ENCODE data around the gene CDH5. TPM values are rescaled to one million over a fixed set of nuclear protein-coding genes. Genes with fewer than 3 reads are reported as not detected.

CDH5 gene, protein sequence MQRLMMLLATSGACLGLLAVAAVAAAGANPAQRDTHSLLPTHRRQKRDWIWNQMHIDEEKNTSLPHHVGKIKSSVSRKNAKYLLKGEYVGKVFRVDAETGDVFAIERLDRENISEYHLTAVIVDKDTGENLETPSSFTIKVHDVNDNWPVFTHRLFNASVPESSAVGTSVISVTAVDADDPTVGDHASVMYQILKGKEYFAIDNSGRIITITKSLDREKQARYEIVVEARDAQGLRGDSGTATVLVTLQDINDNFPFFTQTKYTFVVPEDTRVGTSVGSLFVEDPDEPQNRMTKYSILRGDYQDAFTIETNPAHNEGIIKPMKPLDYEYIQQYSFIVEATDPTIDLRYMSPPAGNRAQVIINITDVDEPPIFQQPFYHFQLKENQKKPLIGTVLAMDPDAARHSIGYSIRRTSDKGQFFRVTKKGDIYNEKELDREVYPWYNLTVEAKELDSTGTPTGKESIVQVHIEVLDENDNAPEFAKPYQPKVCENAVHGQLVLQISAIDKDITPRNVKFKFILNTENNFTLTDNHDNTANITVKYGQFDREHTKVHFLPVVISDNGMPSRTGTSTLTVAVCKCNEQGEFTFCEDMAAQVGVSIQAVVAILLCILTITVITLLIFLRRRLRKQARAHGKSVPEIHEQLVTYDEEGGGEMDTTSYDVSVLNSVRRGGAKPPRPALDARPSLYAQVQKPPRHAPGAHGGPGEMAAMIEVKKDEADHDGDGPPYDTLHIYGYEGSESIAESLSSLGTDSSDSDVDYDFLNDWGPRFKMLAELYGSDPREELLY
- total RNA-seq (2021) (0.09 and 0.26 TPM in 2 replicates), Bru-seq, nascent RNA (percentile 5 among the genes with signal in this experiment), BruChase-seq, experiment 1, labeled RNA remaining after a 2-hour chase (percentile 11 among the genes with signal in this experiment), BruChase-seq, experiment 2, labeled RNA remaining after a 6-hour chase (not detected)
- long read RNA-seq, partial matches to known transcripts = 2 of 2 reads
- long read RNA-seq, other reads (novel, unspliced or antisense) = 0 of 2 reads

DNA sequence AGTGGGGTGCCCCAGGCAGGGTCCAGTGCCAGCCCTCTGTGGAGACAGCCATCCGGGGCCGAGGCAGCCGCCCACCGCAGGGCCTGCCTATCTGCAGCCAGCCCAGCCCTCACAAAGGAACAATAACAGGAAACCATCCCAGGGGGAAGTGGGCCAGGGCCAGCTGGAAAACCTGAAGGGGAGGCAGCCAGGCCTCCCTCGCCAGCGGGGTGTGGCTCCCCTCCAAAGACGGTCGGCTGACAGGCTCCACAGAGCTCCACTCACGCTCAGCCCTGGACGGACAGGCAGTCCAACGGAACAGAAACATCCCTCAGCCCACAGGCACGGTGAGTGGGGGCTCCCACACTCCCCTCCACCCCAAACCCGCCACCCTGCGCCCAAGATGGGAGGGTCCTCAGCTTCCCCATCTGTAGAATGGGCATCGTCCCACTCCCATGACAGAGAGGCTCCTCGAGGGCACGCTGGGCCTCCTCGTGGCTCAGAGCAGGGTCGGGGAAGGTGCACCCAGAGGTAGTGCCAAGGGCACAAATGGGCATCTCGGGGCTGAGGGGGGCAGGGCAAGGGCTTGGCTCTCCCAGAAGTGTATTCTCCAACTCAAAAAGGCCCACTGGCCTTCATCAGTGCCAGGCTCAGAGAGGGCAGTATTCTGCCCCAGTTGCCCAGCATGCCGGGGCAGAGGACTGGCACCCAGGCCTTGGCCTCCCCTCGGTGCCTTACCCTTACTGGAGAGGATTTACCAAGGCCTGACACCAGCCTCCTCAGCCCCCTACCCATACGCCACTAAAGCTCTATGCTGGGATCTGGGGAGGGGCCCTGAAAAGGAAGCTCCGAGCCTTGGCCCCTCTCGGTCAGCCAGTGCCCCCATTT lies at the start of gene CDH5:
CDH5 (plus strand) TSS at position 259 of the 867 bp plus-strand sequence. CDS start 12,647 bp downstream, outside the sequence.
- Histone ChIP-seq H3K27me3 (replicated peaks; ENCODE audit: insufficient read depth, low read depth, low read length, poor library complexity) (no peaks in the 10 kb centered on the region), H3K9me3 (ENCODE audit: low read depth, low read length, poor library complexity, severe bottlenecking) (no peaks in the 10 kb centered on the region), H3K4me3 (ENCODE audit: low read depth, low read length, poor library complexity, severe bottlenecking) (no peak within 1 kb of the TSS), H3K4me1 (ENCODE audit: insufficient read depth, low read length, poor library complexity, severe bottlenecking) (peaks cover 10% of the 10 kb centered on the region), H3K36me3 (ENCODE audit: insufficient read depth, low read length, poor library complexity, severe bottlenecking) (no peaks in the 10 kb centered on the region), H3K27ac (ENCODE audit: low read depth, low read length, poor library complexity, severe bottlenecking) (no peak within 1 kb of the TSS)
- ChIA-PET POLR2A (ENCODE audit: low non-redundant PET) (no interaction called here), CTCF (interaction anchor here (0.5 kb wide), 1 partner anchor 212 kb away, joined by 10 read pairs; no protein-coding TSS in a partner anchor)
- DNase-seq (ENCODE audit: low spot score) = no peak
- TF ChIP-seq EZH2 (IDR thresholded peaks at IDR 0.05; ENCODE audit: borderline replicate concordance, low read depth, low read length, poor library complexity, severe bottlenecking) = no peak
- TF ChIP-seq, protein P1, sequence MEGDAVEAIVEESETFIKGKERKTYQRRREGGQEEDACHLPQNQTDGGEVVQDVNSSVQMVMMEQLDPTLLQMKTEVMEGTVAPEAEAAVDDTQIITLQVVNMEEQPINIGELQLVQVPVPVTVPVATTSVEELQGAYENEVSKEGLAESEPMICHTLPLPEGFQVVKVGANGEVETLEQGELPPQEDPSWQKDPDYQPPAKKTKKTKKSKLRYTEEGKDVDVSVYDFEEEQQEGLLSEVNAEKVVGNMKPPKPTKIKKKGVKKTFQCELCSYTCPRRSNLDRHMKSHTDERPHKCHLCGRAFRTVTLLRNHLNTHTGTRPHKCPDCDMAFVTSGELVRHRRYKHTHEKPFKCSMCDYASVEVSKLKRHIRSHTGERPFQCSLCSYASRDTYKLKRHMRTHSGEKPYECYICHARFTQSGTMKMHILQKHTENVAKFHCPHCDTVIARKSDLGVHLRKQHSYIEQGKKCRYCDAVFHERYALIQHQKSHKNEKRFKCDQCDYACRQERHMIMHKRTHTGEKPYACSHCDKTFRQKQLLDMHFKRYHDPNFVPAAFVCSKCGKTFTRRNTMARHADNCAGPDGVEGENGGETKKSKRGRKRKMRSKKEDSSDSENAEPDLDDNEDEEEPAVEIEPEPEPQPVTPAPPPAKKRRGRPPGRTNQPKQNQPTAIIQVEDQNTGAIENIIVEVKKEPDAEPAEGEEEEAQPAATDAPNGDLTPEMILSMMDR (conservative IDR thresholded peaks at IDR 0.05; ENCODE audit: low read depth, low read length) = no peak
- BruUV-seq (replicated peaks) = no TSS peak
- intact Hi-C loops (cut with micrococcal nuclease; ENCODE audit: unreplicated experiment) = no loop called here

DNA sequence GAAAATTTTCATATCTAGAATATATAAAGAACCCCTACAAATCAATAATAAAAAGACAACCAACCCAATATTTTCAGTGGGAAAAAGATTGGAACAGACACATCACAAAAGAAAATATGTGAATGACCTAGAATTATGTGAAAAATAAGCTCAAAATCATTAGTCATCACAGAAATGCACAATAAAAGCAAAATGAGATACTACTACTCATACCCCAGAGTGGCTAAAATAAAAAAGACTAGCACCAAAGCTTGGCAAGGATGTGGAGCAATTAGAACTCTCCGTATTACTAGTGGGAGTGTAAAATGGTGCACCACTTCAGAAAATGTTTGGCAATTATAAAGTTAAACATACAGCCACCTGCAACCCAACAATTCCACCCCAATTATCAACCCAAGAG lies 48.0 kb upstream of the CDH5 start:
- Histone ChIP-seq H3K27me3 (replicated peaks; ENCODE audit: insufficient read depth, low read depth, low read length, poor library complexity) (no peaks in the 10 kb centered on the region), H3K9me3 (ENCODE audit: low read depth, low read length, poor library complexity, severe bottlenecking) (no peaks in the 10 kb centered on the region), H3K4me1 (ENCODE audit: insufficient read depth, low read length, poor library complexity, severe bottlenecking) (peaks cover 6% of the 10 kb centered on the region), H3K27ac (ENCODE audit: low read depth, low read length, poor library complexity, severe bottlenecking) (no peak overlapping the region), H3K36me3 (ENCODE audit: insufficient read depth, low read length, poor library complexity, severe bottlenecking) (no peaks in the 10 kb centered on the region), H3K4me3 (ENCODE audit: low read depth, low read length, poor library complexity, severe bottlenecking) (no peak overlapping the region)
- POLR2A ChIA-PET (ENCODE audit: low non-redundant PET) = no interaction called here
- TF ChIP-seq, protein P1 (conservative IDR thresholded peaks at IDR 0.05; ENCODE audit: low read depth, low read length) = no peak
- no peak for TF ChIP-seq EZH2 (IDR thresholded peaks at IDR 0.05; ENCODE audit: borderline replicate concordance, low read depth, low read length, poor library complexity, severe bottlenecking)
- DNase-seq (ENCODE audit: low spot score) = no peak
- intact Hi-C loops (cut with micrococcal nuclease; ENCODE audit: unreplicated experiment) = no loop called here
- no TSS peak for BruUV-seq (replicated peaks)
- CTCF ChIA-PET = no interaction called here

DNA sequence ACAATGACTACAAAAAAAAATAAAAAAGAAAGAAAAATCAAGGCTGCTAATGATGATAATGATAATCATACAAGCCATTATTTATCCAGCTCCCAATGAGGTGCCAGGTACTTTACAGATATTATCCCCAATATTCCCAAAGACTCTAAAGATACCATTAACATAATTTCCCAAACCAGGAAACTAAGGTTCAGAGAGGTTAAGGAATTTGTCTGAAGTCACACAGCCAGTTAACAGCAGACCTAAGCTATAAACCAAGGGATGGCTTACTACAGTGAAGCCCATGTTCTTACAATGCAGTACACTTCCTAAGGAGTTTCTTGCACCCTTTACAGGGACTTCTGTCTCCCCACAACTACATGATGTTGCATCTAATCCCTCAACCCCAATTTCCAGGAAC lies 45.7 kb upstream of the CDH5 start:
- ChIA-PET CTCF (interaction anchor here (0.8 kb wide), 1 partner anchor 22 kb away, joined by 3 read pairs; no protein-coding TSS in a partner anchor), POLR2A (ENCODE audit: low non-redundant PET) (no interaction called here)
- Histone ChIP-seq H3K27ac (ENCODE audit: low read depth, low read length, poor library complexity, severe bottlenecking) (no peak overlapping the region), H3K9me3 (ENCODE audit: low read depth, low read length, poor library complexity, severe bottlenecking) (no peaks in the 10 kb centered on the region), H3K4me1 (ENCODE audit: insufficient read depth, low read length, poor library complexity, severe bottlenecking) (no peaks in the 10 kb centered on the region), H3K4me3 (ENCODE audit: low read depth, low read length, poor library complexity, severe bottlenecking) (no peak overlapping the region), H3K36me3 (ENCODE audit: insufficient read depth, low read length, poor library complexity, severe bottlenecking) (no peaks in the 10 kb centered on the region), H3K27me3 (replicated peaks; ENCODE audit: insufficient read depth, low read depth, low read length, poor library complexity) (no peaks in the 10 kb centered on the region)
- no TSS peak for BruUV-seq (replicated peaks)
- no peak for DNase-seq (ENCODE audit: low spot score)
- no peak for TF ChIP-seq EZH2 (IDR thresholded peaks at IDR 0.05; ENCODE audit: borderline replicate concordance, low read depth, low read length, poor library complexity, severe bottlenecking)
- TF ChIP-seq, protein P1 (conservative IDR thresholded peaks at IDR 0.05; ENCODE audit: low read depth, low read length) = no peak
- intact Hi-C loops (cut with micrococcal nuclease; ENCODE audit: unreplicated experiment) = no loop called here

Measured in A673 (cell line).